Measurements from ENCODE around the gene PCCA.

DNA sequence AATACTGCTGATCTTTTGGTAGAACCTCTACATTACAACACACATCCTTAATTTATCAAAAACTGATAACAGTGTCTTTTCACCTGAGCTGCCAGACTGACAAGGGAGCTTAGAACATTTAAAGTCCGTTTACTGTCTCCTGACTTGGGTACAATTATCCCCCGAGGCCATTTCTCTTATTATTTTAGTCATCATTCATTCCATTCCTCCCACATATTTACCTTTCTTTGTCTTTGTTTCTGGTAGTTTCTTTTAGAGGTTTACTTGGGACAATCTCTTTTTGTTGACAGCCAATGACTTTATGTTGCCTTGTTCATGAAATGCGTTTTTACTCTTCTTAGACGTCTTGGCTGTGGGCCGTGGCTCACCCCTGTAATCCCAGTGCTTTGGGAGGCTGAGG is 186.9 kb downstream of the PCCA start:
- no peak for TF ChIP-seq FOXM1 (IDR thresholded peaks at IDR 0.05; ENCODE audit: borderline replicate concordance)
- TF ChIP-seq LEF1 (IDR thresholded peaks at IDR 0.05; ENCODE audit: borderline replicate concordance): no peak
- TF ChIP-seq BHLHE40 (IDR thresholded peaks at IDR 0.05; ENCODE audit: borderline replicate concordance): no peak
- no peak for TF ChIP-seq FOXK2 (IDR thresholded peaks at IDR 0.05)
- no peak for TF ChIP-seq ARNT (IDR thresholded peaks at IDR 0.05)
- no peak for TF ChIP-seq L3MBTL2 (conservative IDR thresholded peaks at IDR 0.05)
- TF ChIP-seq FOXA1 (IDR thresholded peaks at IDR 0.05): no peak
- no peak for TF ChIP-seq ELF4 (IDR thresholded peaks at IDR 0.05)
- TF ChIP-seq NFRKB (IDR thresholded peaks at IDR 0.05): no peak
- TF ChIP-seq TARDBP (IDR thresholded peaks at IDR 0.05): no peak
- no peak for TF ChIP-seq SP1 (IDR thresholded peaks at IDR 0.05)
- no peak for TF ChIP-seq ZNF384 (IDR thresholded peaks at IDR 0.05)
- no peak for TF ChIP-seq CTBP1 (IDR thresholded peaks at IDR 0.05; ENCODE audit: borderline replicate concordance)
